ENCODE results near the gene CHID1. TPM values are rescaled to one million over a fixed set of nuclear protein-coding genes. Genes with fewer than 3 reads are reported as not detected.

CHID1 gene
- total RNA-seq, 4 donors from 2014 or later = 36.0 to 55.3 (median 46.4) TPM

DNA sequence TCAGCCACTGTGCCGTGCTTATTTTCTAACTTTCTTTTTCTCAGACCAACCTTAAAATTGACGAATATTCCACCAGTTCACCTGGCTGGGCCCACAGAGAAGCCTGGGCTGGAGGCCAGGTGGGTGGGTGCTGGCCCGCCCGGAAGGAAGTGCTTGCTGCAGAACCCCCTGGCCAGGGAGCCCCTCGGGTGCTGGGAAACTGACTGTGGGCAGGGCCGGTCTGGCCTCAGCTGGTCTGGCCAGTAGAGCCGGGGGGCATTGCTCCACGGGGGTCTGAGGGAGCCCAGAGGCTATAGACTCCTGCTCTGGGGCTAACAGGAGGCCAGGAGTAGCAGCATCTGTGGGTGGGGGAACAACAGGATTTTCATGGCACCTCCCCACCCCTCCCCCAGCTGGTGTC lies 6.8 kb upstream of the CHID1 start:
- H3K9me3 ChIP-seq = no peaks in the 10 kb centered on the region
- no peak for TF ChIP-seq POLR2A (IDR thresholded peaks at IDR 0.05)
- TF ChIP-seq POLR2AphosphoS5 (IDR thresholded peaks at IDR 0.05) = no peak
- TF ChIP-seq EP300 (IDR thresholded peaks at IDR 0.05) = no peak
- TF ChIP-seq, protein P1, sequence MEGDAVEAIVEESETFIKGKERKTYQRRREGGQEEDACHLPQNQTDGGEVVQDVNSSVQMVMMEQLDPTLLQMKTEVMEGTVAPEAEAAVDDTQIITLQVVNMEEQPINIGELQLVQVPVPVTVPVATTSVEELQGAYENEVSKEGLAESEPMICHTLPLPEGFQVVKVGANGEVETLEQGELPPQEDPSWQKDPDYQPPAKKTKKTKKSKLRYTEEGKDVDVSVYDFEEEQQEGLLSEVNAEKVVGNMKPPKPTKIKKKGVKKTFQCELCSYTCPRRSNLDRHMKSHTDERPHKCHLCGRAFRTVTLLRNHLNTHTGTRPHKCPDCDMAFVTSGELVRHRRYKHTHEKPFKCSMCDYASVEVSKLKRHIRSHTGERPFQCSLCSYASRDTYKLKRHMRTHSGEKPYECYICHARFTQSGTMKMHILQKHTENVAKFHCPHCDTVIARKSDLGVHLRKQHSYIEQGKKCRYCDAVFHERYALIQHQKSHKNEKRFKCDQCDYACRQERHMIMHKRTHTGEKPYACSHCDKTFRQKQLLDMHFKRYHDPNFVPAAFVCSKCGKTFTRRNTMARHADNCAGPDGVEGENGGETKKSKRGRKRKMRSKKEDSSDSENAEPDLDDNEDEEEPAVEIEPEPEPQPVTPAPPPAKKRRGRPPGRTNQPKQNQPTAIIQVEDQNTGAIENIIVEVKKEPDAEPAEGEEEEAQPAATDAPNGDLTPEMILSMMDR (IDR thresholded peaks at IDR 0.05) = no peak
- no peaks in the 10 kb centered on the region for H3K36me3 ChIP-seq
- no CpG with 5 or more reads among the region's 8 CpGs for WGBS, 2 donors (ENCODE audit: low coverage in 1 of 2)
- peaks cover 0 to 9% (median 3%) of the 10 kb centered on the region in 3 donors for H3K4me1 ChIP-seq
- H3K4me3 ChIP-seq = no peak overlapping the region
- ATAC-seq = no peak
- H3K27me3 ChIP-seq = no peaks in the 10 kb centered on the region
- peak overlapping the region in 2 of 4 donors; percentile 14 to 26 for H3K27ac ChIP-seq

DNA sequence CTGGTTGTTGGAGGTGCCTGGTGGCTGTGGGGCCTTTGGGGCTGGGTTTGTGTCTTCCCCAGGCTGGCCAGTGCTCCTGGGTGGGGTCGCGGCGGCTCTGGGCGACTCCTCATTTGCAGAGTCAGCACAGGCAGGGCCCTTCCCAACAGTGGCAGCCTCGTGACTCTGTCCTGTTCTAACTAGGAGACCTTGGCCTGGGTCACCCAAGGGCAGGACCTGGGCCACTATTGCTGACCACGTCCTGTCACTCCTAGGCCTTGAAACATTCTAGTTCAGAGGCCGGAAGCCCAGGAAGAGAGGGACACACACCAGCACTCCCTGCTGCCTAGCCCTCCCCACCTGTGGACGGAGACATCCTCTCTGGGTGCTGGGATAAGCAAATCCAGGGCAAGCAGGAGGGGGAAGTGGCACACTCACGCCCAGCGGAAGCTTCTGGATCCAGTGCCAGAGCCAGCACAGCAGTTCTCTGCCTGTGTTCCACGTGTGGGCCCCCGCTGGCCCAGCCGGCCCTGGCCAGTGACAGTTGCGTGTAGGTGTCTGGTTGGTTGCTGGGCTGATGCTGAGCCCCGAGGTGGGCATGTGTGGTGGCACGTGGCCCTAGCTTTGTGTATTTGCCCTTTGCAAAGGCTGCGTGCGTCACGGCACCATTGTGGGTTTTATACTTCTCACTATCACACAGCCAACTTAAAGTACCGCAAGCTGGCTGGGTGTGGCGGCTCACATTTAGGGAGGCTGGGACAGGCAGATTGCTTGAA lies 4.3 kb upstream of the CHID1 start:
- Histone ChIP-seq H3K27me3 (no peaks in the 10 kb centered on the region), H3K4me1 (peaks cover 0 to 24% (median 8%) of the 10 kb centered on the region in 3 donors), H3K9me3 (no peaks in the 10 kb centered on the region), H3K4me3 (peak overlapping the region in 1 of 2 donors; percentile 17), H3K27ac (peak overlapping the region in 3 of 4 donors; percentile 2 to 71 (median 23)), H3K36me3 (no peaks in the 10 kb centered on the region)
- ATAC-seq = peak; percentile 62
- 66% methylated on average over 3 of the region's 21 CpGs; no CpG with 5 or more reads in 1 of the 2 donors for WGBS, 2 donors (ENCODE audit: low coverage in 1 of 2)
- TF ChIP-seq EP300 (IDR thresholded peaks at IDR 0.05) = no peak
- peak; percentile 20 for TF ChIP-seq POLR2AphosphoS5 (IDR thresholded peaks at IDR 0.05)
- TF ChIP-seq, protein P1 (IDR thresholded peaks at IDR 0.05) = no peak
- no peak for TF ChIP-seq POLR2A (IDR thresholded peaks at IDR 0.05)

DNA sequence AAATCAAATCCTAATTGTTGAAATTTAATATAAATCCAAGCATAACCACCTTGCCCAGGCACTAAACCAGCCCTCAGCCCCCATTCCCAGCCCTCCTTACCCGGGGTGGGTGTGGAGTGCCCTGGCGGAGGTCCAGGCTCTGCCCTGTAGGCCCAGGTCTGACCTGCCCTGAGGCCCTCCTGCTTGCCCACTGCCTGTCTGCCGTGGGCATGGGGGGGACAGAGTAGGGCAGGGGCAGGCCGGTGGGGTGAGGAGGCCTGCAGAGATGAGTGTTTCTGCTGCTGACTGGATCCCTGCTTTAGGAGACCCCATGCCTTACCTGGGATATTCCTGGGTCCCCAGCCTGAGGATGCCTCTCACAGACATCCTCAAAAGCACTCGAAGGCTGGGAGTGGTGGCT lies 3.6 kb upstream of the CHID1 start:
- no peak for ATAC-seq
- Histone ChIP-seq H3K4me1 (peaks cover 0 to 27% (median 13%) of the 10 kb centered on the region in 3 donors), H3K9me3 (no peaks in the 10 kb centered on the region), H3K27ac (peak overlapping the region in 3 of 4 donors; percentile 2 to 71 (median 23)), H3K27me3 (no peaks in the 10 kb centered on the region), H3K36me3 (no peaks in the 10 kb centered on the region), H3K4me3 (peak overlapping the region in 1 of 2 donors; percentile 17)
- WGBS, 2 donors (ENCODE audit: low coverage in 1 of 2) = 40 to 67% methylated on average over 1 of the region's 5 CpGs
- TF ChIP-seq POLR2AphosphoS5 (IDR thresholded peaks at IDR 0.05) = no peak
- TF ChIP-seq POLR2A (IDR thresholded peaks at IDR 0.05) = no peak
- no peak for TF ChIP-seq EP300 (IDR thresholded peaks at IDR 0.05)
- TF ChIP-seq, protein P1 (IDR thresholded peaks at IDR 0.05) = no peak

DNA sequence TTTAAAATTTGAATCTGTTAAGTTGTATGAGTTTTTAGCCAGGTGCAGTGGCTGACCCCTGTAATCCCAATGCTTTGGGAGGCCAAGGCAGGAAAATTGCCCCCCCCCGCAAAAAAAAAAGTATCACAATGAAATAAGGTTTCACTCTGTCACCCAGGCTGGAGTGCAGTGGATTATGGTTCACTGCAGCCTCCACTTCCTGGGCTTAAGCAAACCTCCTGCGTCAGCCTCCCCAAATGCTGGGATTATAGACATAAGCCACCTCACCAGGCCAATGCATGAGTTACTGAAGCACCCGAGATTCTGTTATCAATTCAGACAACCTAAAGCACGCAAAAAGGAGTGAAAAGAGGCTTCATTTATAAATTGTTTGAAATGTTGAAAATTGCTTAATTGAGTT lies 2.4 kb upstream of the CHID1 start:
- Histone ChIP-seq H3K4me3 (peak overlapping the region in 1 of 2 donors; percentile 4), H3K36me3 (peaks cover 0 to 8% of the 10 kb centered on the region in 2 donors), H3K4me1 (peaks cover 0 to 33% (median 10%) of the 10 kb centered on the region in 3 donors), H3K9me3 (no peaks in the 10 kb centered on the region), H3K27ac (no peak overlapping the region), H3K27me3 (no peaks in the 10 kb centered on the region)
- no peak for TF ChIP-seq EP300 (IDR thresholded peaks at IDR 0.05)
- no peak for TF ChIP-seq POLR2A (IDR thresholded peaks at IDR 0.05)
- TF ChIP-seq, protein P1 (IDR thresholded peaks at IDR 0.05) = no peak
- TF ChIP-seq POLR2AphosphoS5 (IDR thresholded peaks at IDR 0.05) = no peak
- 92 to 94% methylated on average over 3 of the region's 4 CpGs for WGBS, 2 donors (ENCODE audit: low coverage in 1 of 2)
- no peak for ATAC-seq

DNA sequence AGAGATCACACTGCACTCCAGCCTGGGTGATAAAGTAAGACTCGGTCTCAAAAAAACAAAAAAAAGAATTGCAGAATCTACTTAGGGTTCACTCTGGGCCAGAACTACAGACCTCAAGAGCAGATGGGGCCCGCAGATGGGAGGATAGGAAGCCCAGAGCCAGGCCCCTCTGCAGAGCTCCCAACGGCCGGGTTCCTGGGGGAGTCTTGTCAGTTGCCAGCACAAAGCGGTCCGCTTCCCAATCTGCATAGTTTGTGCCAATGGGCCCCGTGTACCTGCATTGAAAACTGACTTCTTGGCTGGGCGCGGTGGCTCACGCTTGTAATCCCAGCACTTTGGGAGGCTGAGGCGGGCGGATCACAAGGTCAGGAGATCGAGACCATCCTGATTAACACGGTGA lies 1.7 kb upstream of the CHID1 start:
- 87% methylated on average over 7 of the region's 14 CpGs; no CpG with 5 or more reads in 1 of the 2 donors for WGBS, 2 donors (ENCODE audit: low coverage in 1 of 2)
- Histone ChIP-seq H3K4me3 (no peak overlapping the region), H3K9me3 (no peaks in the 10 kb centered on the region), H3K4me1 (peaks cover 0 to 33% (median 10%) of the 10 kb centered on the region in 3 donors), H3K27ac (peak overlapping the region in 1 of 4 donors; percentile 95), H3K27me3 (no peaks in the 10 kb centered on the region), H3K36me3 (peaks cover 0 to 16% of the 10 kb centered on the region in 2 donors)
- ATAC-seq = no peak
- TF ChIP-seq POLR2A (IDR thresholded peaks at IDR 0.05) (no peak), POLR2AphosphoS5 (IDR thresholded peaks at IDR 0.05) (no peak), EP300 (IDR thresholded peaks at IDR 0.05) (no peak)
- TF ChIP-seq, protein P1 (IDR thresholded peaks at IDR 0.05) = no peak
